T follicular helper cell (primary cell): Measurements from ENCODE around the gene HADHB.
"Not testable (repeated sequence)": the region's sequence is repeated elsewhere in the genome, so short reads cannot be mapped to it uniquely, and the experiment has no call there.

ENCODE experiments used
- DNase-seq: peaks from one replicate; pipeline ENCODE4 v3.0.0-alpha.2; 2020; ENCODE audit warnings: low read depth

The HADHB gene

DNA sequence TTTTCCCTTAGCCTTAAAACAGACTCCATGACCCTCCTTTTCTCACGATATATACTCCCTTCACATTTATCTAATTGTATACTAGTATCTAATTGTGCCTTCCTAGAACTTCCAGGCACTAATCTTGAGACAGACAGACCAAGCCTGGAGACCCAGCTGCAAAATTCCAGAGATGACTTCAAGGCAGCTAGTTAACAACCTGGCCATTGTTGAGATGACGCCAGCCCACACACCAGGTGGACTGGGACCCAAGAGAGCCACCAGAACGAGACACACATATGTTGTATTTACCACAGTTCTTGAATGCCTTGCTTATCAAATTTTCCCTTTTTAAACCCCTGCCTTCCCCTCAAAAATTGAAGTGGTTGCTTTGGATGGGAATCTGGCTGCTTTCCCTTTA lies 52.3 kb downstream of the HADHB start:
- no peak for DNase-seq

DNA sequence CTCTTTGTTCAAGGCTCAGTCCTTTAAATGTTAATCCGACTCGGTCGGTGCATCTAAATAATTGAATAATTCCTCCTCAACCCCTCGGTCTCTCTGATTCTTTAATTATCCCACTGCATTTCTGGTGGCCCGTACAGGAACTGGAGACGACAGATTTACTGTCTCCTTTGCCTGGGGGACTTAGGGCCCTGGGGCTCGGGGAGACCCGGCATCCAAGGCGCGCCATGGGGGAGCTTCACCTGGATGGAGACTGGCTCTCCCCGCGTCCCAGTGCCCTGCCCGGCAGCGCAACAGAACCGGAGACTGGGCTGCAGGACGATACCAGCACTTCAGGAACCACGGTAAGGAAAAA lies 53.5 kb downstream of the HADHB start:
- no peak for DNase-seq

DNA sequence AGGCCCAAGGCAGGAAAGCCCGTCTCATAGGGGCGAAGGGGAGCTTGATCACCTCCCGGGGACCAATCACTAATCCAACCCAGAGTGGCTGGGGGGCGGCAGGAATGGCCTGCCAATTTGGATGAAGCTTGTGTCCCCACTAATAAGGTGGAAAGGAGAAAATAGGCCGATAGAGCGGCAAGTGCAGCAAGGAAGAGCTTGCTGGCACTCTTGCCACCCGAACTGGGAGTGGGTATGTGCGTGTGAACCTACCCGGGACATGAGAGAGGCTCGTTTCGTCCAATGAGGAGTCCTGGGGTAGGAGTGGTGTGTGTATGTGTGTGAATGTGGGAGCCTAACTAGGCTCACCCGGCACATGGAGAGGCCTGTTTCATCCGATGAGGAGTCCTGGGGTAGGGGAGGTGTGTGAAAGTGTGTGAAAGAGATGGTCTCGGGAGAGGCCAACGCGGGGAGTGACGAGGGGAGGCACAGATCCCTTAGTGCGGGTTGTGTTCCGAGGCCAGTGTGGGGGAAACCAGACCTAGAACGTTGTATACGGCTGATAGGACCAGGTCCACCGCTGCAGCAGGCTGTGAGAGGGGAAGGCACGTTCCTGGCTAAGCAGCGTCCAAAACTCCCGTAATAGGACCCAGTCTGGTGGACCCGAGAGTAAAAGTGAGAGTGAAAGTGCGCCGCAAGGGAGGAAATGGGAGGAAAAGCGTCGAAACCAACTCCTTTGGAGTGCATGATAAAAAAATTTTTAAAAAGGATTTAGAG lies 54.1 kb downstream of the HADHB start:
- DNase-seq = peak; percentile 18

DNA sequence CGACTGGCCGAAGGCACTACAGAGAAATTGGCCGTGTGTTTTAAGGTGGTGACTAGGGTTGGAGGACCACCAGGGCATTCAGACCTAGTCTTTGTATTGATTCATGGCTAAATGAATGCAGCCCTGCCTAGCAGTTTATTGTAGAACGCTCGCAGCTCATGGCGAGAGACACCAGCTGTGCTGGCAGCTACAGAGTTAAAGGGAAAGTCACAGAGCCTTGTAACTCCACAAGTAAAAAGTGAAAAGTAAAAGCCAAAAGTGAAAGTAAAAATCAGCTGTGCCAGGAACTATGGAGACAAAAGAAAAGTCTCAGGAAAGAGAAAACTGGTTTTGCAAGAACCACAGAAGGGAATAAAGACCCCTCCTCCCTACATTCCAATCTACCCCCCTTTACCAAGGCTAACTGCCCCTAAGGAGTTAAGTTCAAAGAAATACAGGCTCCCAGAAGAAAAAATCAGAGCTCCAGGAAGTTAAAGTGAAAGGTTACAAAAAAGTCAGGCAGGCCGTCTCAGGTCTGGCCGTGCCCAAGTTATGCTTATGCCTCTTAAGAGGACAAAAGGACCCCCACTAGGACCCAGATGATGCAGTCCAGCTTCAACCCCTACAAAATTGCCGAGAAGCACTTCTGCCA lies 54.8 kb downstream of the HADHB start:
- DNase-seq = no peak

DNA sequence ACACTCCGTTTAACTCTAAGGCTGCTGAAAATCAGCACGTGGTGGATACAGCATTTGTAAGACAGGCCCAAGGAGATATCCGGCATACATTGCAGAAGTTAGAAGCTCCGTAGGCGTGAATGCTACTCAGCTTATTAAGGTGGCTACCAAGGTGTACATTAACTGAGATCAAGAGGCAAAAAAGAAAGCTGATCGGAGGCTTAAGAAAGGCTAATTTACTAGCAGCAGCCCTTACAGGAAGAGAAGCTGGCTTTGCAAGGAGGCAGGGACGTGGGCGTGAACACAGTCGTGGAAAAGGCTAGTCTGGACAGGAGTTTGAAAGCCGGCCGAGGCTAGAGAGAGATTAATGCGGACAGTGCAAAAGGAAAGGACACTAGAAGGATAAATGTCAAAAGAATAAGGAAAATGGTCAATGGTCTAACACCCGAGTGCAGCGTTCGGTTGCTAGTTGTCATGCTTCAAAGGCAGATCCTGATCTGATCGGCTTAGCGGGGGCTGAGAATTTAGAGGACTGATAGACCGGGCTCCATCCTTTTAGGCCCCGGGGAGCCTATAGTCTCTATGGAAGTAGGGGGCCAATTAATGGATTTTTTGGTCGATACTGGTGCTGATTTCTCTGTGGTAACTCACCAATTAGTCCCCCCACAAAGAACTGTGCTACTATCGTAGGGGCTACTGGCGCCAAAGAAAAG lies 55.6 kb downstream of the HADHB start:
- no peak for DNase-seq

DNA sequence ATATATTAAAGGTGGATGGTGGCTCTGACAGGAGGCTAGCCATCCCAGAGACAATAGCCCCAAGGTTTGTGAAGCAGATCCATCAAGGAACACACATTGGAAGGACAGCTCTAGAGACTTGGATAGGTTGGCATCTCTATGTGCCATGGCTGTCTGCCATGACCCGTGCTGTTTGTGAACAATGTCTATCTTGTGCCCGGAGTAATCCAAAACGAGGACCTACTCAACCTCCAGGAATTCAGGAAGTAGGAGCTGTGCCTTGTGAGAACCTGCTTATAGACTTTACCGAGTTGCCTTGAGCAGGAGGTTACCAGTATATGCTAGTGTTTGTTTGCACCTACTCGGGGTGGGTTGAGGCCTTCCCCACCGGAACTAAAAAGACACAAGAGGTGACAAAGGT lies 58.1 kb downstream of the HADHB start:
- no peak for DNase-seq

DNA sequence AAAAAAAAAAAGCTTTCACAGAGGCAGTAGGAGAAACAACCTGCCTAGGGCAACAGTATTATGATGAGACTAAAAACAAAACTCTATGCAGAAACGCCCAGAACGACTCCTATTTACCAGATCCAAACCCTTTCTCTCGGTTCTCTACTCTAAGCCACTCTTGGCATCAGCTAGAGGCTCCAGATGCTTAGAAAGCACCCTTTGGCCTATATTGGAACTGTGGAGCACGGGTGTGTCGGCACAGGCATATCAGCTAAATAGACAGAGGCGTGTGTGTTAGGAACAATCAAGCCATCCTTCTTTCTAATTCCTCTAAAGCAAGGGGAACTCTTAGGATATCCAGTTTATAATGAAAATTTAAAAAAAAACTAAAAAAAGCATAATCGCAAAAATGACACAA lies 60.4 kb downstream of the HADHB start:
- DNase-seq = not testable (repeated sequence)

DNA sequence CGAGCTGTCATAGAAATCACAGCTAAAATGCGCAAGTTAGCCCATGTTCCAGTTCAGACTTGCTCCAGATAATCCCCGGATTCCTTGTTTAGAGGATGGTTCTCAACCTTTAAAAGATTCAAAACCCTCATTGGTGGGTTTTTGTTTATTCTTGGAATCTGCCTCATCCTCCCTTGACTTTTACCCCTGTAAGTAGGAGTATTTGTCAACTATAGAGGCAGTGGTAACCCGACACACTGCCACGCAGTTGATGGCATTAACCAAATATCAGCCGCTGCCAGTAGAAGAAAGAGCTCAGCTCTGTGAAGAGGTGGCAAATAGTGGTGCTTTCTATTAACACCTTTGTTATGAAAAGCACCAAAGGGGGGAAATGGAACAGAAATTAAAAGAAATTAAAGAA lies 60.8 kb downstream of the HADHB start:
- DNase-seq = no peak

DNA sequence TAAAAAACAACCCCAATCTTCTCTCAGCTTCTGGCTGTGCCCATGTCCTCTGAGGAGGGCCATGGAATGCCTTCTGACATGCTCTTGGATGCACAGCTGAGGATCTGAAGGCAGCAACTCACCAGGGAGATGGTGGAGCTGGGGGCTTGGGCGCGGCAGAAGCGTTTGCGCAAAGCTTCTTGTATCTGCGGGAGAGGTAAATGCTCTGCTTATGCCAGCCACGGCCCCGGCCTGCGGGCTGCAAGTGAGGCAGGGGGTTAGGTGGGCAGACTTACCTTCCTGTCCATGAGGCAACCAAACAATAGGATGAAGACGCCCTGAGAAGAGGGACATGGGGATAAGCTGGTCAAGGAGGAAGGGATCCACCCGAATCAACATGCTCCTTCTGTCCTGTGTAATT lies 65.2 kb downstream of the HADHB start:
- no peak for DNase-seq

DNA sequence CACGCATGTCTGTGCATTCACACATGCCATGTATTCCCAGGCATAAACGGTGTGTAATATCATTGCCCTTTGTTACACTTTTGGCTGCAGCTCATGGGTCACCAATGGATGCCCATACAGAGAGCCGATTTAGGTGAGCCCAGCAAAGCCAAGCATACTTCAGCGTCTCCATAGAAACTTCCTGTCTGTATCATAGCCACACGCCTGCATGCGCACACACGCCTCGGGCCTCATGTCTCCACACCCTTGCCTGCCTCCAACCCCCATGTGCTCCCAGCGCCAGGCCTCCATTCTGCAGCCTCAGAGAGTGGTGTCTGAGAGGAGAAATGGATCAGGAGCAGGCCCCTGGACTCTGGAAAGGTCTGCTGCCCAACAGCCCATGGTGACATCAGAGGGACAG lies 67.7 kb downstream of the HADHB start:
- DNase-seq = no peak

DNA sequence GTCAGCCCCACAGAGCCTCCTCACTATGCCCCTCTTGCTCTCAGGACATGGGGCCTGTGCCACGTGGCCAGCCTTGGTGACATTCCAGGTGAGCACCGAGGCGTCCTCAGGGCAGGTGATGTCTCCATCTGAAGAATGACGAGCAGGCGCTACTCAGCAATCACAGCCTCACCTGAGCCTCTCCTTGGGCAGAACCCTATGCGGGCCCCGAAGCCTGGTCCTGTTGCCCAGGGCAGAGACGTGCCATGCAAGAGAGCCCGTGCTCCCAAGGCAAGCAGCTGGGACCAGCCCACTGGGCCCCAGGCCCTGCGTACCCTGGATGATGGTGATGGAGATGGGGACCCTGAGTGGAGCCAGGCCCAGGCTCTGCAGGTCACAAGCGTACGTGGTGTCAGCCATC lies 68.7 kb downstream of the HADHB start:
- no peak for DNase-seq

DNA sequence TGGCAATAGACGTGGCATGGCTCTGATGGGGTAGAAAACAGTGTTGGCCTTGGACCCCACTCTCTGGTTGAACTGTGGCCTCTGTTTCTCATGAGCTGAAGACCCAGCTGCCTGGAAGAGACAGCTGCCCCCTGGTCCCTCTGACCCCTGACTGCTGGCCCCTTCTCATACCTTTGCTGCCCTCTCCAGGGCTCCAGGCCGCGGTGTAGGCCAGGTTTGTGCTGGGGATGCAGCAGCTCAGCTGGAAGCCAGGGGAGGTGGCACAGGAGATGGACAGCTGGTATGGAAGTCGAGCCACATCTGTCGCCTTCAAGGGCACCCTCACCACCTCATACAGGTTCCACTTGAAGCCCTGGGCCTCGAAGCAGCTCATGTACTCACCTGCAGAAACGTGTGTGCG lies 69.5 kb downstream of the HADHB start:
- DNase-seq = no peak

DNA sequence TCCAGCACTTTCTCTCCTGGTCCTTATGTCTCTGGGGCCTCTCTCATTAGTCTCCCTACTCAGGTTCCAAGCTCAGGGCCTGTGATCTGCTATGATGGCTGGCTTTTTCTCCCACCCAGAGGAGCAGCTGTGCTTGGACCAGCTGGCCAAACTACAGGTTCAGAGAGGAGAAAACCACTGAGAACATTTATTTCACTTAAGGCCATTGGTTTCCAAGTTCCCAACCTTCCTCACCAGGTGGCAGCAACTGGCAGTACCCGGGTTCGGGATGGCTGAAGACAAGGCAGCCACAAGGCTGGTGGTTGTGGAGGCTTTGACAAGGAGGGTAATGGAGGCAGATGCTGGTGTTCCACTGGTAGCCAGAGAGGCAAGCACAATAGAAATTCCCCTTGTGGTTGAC lies 71.3 kb downstream of the HADHB start:
- no peak for DNase-seq

DNA sequence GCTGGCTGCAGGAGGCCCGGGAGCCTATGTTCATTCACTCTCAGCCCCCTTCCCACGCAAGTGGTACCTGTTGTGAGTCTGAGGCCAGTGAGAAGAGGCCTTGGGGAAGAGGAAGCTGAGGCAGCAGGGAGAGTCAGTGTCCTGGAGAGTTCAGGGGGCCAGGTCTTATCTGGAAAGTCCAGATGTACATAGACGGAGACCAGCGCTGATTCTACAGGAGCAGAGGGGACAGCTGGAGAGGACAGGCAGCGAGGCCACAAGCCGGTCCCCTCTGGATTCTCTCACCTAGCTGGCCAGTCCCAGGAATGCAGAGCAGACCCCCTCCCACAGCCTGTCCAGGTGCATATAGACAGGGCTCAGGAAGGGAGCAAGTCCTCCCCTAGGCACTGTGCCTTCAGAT lies 72.1 kb downstream of the HADHB start:
- DNase-seq = no peak

DNA sequence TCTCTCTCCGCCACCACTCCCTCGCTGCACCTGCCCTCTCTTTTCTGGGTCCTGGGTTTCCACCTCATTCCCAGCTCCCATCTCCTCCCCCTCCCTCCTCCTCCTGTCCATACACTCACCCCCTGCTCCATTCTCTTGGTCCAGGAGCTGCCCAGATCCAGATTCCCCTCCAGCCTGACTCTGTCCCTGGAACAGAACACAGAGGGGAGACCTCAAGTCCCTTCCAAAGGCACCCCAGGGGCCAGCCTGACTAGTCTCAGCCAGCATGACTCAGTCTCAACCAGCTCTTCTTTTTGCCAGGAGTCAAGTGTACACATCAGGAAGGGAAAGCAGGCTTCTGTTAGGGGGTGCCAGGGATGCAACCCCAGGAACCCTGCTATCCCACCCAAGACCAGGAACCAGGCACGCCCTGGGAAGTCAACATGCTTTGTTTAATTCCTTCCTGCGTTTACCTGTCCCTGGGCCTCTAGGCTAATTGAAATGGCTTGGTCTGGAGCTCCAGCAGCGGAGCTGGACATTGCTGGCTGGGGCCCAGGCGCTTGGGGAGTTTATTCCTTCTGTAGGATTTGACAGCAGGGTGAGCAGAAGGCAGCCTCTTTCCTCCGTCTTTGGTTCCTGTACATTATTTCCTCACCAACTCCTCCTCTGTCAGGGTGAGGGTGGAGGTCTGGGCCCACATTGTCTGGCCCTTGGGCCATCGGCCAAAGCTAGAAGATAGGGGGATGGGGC lies 72.8 kb downstream of the HADHB start:
- no peak for DNase-seq

DNA sequence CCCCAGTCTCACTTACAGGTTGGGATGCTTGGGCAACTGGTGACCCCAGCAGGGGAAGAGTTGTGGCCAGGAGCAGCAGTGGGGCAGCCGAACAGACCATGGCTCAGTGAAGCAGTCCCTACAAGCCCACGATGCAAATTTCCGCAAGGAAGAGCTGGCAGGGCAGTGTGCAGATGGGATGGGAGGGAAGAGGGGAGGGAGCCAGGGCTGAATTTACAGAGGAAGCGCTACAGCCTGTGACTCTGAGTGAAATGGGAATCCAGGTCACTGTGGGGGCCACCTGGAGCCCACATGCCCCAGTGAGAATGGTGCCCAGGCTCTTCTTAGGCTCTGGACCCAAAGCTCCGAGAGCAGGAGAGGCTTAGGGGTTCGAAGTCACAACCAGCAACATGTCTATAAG lies 74.2 kb downstream of the HADHB start:
- DNase-seq = no peak

DNA sequence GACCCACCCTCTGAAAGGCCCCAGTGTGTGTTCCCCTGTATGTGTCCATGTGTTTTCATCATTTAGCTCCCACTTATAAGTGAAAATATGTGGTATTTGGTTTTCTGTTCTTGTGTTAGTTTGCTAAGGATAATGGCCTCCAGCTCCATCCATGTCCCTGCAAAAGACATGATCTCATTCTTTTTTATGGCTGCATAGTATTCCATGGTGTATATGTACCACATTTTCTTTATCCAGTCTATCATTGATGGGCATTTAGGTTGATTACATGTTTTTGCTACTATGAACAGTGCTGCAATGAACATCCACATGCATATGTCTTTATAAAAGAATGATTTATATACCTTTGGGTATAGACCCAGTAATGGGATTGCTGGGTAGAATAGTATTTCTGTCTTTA lies 79.7 kb downstream of the HADHB start:
- DNase-seq = not testable (repeated sequence)

DNA sequence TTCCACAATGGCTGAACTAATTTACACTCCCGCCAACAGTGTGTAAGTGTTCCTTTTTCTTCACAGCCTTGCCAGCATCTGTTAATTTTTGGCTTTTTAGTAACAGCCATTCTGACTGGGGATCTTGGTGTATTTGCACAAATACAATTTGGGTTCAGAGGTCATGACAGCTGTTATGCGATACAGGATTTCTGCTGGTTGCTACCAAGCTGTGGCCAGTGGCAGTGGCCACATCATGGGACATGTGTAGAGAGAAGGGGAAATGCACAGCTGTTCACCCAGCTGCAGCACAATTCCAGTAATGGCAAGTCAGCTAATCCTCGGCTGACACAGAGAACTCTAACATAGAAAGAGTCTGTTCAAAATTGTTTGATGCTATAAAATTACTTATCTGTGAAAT lies 80.2 kb downstream of the HADHB start:
- DNase-seq = no peak

DNA sequence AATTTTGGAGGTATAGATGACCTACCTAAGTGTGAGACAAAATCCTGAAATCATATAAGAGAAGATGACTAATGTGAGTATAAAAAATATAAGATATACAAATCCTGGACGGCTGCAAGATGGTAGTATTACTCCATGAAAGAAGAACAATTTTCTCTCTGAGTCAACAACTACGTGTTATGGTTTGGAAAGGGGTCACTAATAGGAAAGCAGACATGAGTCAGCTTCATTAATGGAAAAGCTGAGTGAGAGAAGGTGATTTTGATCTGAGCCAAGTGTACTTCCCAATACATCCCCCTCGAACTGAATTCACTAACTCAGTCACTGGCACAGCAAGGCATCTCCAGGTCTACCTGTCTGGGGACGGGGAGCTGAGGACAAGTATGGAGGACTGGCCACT lies 81.1 kb downstream of the HADHB start:
- no peak for DNase-seq

DNA sequence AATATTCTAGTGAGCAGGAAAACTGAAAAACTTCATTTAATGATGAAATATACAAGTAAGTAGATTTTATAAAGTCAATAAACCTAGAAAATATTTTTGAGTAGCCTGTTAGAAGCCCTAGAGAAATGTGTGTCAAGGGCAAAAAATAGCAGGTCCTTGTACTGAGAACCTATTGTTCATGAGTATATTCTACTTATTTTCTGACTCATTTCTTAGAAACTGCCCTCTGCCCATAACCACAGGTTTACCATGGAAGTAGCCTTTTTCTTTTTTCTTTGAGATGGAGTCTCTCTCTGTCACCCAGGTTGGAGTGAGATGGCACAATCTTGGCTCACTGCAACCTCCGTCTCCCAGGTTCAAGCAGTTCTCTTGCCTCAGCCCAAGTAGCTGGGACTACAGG lies 81.8 kb downstream of the HADHB start:
- no peak for DNase-seq

DNA sequence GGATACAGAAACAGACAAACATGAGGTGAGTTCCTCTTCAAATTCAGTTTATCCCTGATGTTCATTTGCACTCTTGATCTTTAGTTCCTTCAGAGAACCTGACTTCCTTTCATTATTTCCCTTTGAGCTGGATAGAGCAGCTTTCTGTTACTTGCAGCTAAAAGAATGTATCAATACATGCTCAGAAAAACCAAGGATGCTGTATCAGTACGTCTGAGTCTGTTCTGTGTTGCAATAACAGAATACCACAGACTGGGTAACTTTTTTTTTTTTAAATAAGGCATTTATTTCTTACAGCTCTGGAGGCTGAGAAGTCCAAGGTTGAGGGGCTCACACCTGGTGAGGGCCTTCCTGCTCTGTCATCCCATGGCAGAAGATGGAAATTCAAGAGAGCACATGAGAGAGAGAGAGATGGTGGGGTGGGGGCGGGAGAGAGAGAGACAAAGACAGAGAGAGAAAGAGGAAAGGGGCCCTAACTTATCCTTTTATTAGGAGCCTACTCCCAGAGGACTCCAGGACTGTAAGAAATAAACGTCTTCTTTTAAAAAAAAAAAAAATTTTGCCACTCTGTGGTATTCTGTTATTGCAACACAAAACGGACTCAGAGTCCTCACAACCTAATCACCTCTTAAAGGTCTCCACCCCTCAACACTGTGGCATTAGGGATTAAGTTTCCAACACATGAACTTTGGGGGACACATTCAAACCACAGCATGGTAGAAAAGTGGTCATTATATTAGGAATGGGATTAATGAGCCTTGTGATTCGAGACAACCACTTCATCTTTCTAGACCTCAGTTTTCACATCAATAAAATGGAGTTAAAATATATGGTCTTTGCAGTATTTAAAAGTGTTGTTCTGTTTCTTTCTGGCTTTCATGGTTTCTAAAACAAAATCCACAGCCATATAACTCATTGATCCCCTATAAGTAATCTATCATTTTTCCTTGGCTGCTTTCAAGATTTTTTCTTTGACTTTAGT lies 82.8 kb downstream of the HADHB start:
- DNase-seq = no peak

DNA sequence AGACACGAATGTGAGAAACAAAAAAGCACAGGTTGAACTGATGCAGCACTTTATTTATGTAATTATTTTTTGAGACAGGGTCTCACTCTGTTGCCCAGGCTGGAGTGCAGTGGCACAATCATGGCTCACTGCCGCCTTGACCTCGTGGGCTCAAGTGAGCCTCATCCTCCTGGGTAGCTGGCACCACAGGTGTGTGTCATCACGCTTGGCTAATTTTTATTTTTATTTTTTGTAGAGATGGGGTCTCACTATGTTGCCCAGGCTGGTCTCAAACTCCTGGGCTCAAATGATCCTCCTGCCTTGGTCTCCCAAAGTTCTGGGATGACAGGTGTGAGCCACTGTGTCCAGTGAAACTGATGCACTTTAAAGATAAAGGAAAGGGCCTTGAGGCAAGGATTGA lies 84.3 kb downstream of the HADHB start:
- not testable (repeated sequence) for DNase-seq
